ENCODE data around the gene USP30.
"Not testable (repeated sequence)": the region's sequence is repeated elsewhere in the genome, so short reads cannot be mapped to it uniquely, and the experiment has no call there.

The USP30 gene

DNA sequence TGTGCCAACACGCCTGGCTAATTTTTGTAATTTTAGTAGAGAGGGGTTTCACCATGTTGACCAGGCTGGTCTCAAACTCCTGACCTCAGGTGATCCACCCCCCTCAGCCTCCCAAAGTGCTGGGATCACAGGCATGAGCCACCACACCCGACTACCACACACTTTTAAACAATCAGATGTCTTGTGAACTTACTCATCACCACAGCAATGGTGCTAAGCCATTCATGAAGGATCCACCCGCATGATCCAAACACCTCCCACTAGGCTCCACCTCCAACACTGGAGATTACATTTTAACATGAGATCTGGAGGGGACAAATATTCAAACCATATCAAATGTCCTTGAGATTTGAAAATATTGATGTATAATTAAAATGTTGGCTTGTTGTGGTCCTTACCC lies 23.8 kb upstream of the USP30 start:
- not testable (repeated sequence) for H3K4me3 ChIP-seq (ENCODE audit: low read depth in 1 of 2, low read length in 2 of 2); H3K36me3 ChIP-seq (ENCODE audit: insufficient read depth, low read length); H3K9ac ChIP-seq (ENCODE audit: low read length); H3K9me3 ChIP-seq (ENCODE audit: low read length); H3K27ac ChIP-seq (ENCODE audit: low read depth, low read length); H3K4me1 ChIP-seq (ENCODE audit: insufficient read depth, low read length); H3K27me3 ChIP-seq (ENCODE audit: control insufficient read depth in 1 of 2, insufficient read depth in 2 of 2, low read length in 2 of 2)

- Histone ChIP-seq H3K27me3 (ENCODE audit: control insufficient read depth in 1 of 2, insufficient read depth in 2 of 2, low read length in 2 of 2) (no peaks in the 10 kb centered on the region), H3K9me3 (ENCODE audit: low read length) (no peaks in the 10 kb centered on the region), H3K9ac (ENCODE audit: low read length) (no peak overlapping the region), H3K27ac (ENCODE audit: low read depth, low read length) (no peak overlapping the region), H3K36me3 (ENCODE audit: insufficient read depth, low read length) (no peaks in the 10 kb centered on the region), H3K4me3 (ENCODE audit: low read depth in 1 of 2, low read length in 2 of 2) (no peak overlapping the region), H3K4me1 (ENCODE audit: insufficient read depth, low read length) (no peaks in the 10 kb centered on the region)
Observed at GRCh38 chr12:109029411-109029810, 23.0 kb upstream of the USP30 start.

GRCh38 chr12:109033239-109034196 lies 18.9 kb upstream of the USP30 start:
- Histone ChIP-seq H3K4me3 (ENCODE audit: low read depth in 1 of 2, low read length in 2 of 2) (no peak overlapping the region), H3K36me3 (ENCODE audit: insufficient read depth, low read length) (no peaks in the 10 kb centered on the region), H3K9me3 (ENCODE audit: low read length) (no peaks in the 10 kb centered on the region), H3K27ac (ENCODE audit: low read depth, low read length) (no peak overlapping the region), H3K27me3 (ENCODE audit: control insufficient read depth in 1 of 2, insufficient read depth in 2 of 2, low read length in 2 of 2) (no peaks in the 10 kb centered on the region), H3K9ac (ENCODE audit: low read length) (no peak overlapping the region), H3K4me1 (ENCODE audit: insufficient read depth, low read length) (no peaks in the 10 kb centered on the region)

GRCh38 chr12:109036975-109037374 lies 15.4 kb upstream of the USP30 start:
- Histone ChIP-seq H3K9ac (ENCODE audit: low read length) (no peak overlapping the region), H3K4me1 (ENCODE audit: insufficient read depth, low read length) (no peaks in the 10 kb centered on the region), H3K4me3 (ENCODE audit: low read depth in 1 of 2, low read length in 2 of 2) (no peak overlapping the region)

DNA sequence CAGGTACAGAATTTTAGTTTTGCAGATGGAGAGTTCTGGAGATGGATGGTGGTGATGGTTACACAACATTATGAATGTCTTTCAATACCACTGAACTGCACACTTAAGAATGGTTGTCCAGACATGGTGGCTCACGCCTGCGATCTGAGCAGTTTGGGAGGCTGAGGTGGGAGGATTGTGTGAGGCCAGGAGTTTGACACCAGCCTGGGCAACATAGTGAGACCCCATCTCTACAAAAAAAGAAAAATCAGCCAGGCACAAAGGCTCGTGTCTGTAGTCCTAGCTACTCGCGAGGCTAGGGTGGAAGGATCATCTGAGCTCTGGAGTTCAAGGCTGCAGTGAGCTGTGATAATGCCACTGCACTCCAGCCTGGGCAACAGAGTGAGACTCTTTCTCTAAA lies 8.1 kb upstream of the USP30 start:
- Histone ChIP-seq H3K36me3 (ENCODE audit: insufficient read depth, low read length) (no peaks in the 10 kb centered on the region), H3K4me1 (ENCODE audit: insufficient read depth, low read length) (no peaks in the 10 kb centered on the region), H3K9ac (ENCODE audit: low read length) (no peak overlapping the region), H3K4me3 (ENCODE audit: low read depth in 1 of 2, low read length in 2 of 2) (no peak overlapping the region), H3K27me3 (ENCODE audit: control insufficient read depth in 1 of 2, insufficient read depth in 2 of 2, low read length in 2 of 2) (peaks cover 0 to 5% of the 10 kb centered on the region in 2 donors), H3K27ac (ENCODE audit: low read depth, low read length) (no peak overlapping the region), H3K9me3 (ENCODE audit: low read length) (no peaks in the 10 kb centered on the region)

More at GRCh38 chr12:109036975-109037374, 15.4 kb upstream of the USP30 start:
- Histone ChIP-seq H3K27me3 (ENCODE audit: control insufficient read depth in 1 of 2, insufficient read depth in 2 of 2, low read length in 2 of 2) (no peaks in the 10 kb centered on the region), H3K27ac (ENCODE audit: low read depth, low read length) (no peak overlapping the region), H3K9me3 (ENCODE audit: low read length) (no peaks in the 10 kb centered on the region), H3K36me3 (ENCODE audit: insufficient read depth, low read length) (no peaks in the 10 kb centered on the region)

DNA sequence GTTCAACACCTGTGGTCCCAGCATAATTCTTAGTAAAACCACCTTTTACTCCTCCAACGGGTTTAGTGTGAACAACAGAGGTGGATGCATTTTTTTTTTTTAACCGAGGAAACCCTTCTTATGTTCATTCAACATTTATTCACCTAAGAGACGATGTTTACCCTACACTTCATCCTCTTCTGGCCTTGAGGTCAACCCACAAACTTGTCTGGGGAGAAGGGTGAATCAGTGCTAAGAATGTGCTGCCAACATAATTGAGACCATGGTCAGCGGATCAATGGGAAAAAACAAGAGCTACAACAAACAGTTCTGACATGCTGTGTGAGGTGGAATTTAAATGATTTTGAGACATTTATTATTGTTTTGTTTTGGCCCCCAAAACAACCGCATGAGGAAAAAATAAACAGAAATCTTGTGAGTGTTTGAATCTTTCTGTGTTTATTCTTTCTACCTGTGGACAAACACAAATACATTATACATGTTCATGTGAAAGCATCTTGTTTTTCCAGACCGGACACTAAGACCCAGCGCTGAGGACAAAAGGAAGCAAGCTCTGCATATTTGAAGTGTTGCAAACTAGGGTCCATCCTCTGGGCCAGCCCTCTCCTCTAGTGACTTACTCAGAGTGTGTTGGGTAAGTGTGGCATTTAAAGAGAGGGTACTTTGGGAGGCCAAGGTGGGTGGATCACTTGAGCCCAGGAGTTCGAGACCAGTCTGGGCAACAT lies 5.1 kb upstream of the USP30 start:
- Histone ChIP-seq H3K36me3 (ENCODE audit: insufficient read depth, low read length) (no peaks in the 10 kb centered on the region), H3K27me3 (ENCODE audit: control insufficient read depth in 1 of 2, insufficient read depth in 2 of 2, low read length in 2 of 2) (peaks cover 0 to 5% of the 10 kb centered on the region in 2 donors), H3K27ac (ENCODE audit: low read depth, low read length) (no peak overlapping the region), H3K4me3 (ENCODE audit: low read depth in 1 of 2, low read length in 2 of 2) (no peak overlapping the region), H3K4me1 (ENCODE audit: insufficient read depth, low read length) (no peaks in the 10 kb centered on the region), H3K9me3 (ENCODE audit: low read length) (no peaks in the 10 kb centered on the region), H3K9ac (ENCODE audit: low read length) (no peak overlapping the region)

DNA sequence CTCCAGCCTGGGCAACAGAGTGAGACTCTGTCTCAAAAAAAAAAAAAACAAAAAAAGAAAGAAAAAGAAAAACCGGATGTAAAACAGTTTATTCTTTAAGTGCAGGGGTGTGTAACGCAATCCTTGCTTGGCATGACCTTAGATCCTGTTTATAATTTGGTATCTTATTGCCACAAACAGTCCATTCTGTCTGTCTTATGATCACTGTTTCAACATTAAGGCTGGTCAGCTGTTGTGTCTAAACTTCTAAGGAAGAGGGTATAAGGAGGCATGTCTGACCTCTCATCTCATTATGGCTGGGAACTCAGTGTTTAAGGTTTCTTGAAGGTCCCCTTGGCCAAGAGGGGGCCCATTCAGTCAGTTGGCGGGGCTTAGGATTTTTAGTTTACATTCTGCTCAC lies 3.7 kb upstream of the USP30 start:
- not testable (repeated sequence) for H3K4me3 ChIP-seq (ENCODE audit: low read depth in 1 of 2, low read length in 2 of 2); H3K9ac ChIP-seq (ENCODE audit: low read length); H3K27ac ChIP-seq (ENCODE audit: low read depth, low read length); H3K4me1 ChIP-seq (ENCODE audit: insufficient read depth, low read length); H3K9me3 ChIP-seq (ENCODE audit: low read length); H3K27me3 ChIP-seq (ENCODE audit: control insufficient read depth in 1 of 2, insufficient read depth in 2 of 2, low read length in 2 of 2); H3K36me3 ChIP-seq (ENCODE audit: insufficient read depth, low read length)

- H3K9me3 ChIP-seq (ENCODE audit: low read length); H3K27ac ChIP-seq (ENCODE audit: low read depth, low read length); H3K27me3 ChIP-seq (ENCODE audit: control insufficient read depth in 1 of 2, insufficient read depth in 2 of 2, low read length in 2 of 2); H3K9ac ChIP-seq (ENCODE audit: low read length); H3K36me3 ChIP-seq (ENCODE audit: insufficient read depth, low read length); H3K4me3 ChIP-seq (ENCODE audit: low read depth in 1 of 2, low read length in 2 of 2): not testable (repeated sequence)
- H3K4me1 ChIP-seq (ENCODE audit: insufficient read depth, low read length): peaks cover 13% of the 10 kb centered on the region
Observed at GRCh38 chr12:109049794-109050193, 2.6 kb upstream of the USP30 start.

DNA sequence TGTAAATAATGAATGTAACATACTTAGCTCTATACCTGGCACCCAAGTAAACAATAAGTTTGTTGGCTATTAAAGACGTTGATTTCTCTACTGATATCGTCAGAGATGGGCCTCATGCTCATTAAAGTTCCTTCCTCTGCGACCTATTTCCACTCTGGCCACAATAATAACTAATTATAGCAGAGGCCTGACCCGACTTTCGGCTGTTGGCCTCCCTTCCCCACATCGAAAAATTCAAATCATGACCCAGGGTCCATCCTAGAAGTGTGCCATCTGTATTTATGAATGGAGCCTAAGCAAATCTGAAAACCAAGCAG lies 321 bp upstream of the USP30 start:
- Histone ChIP-seq H3K27ac (ENCODE audit: low read depth, low read length) (peak overlapping the region; percentile 79), H3K4me3 (ENCODE audit: low read depth in 1 of 2, low read length in 2 of 2) (peak overlapping the region; percentile 59 to 93), H3K27me3 (ENCODE audit: control insufficient read depth in 1 of 2, insufficient read depth in 2 of 2, low read length in 2 of 2) (no peaks in the 10 kb centered on the region), H3K36me3 (ENCODE audit: insufficient read depth, low read length) (peaks cover 2% of the 10 kb centered on the region), H3K9ac (ENCODE audit: low read length) (no peak overlapping the region), H3K9me3 (ENCODE audit: low read length) (no peaks in the 10 kb centered on the region), H3K4me1 (ENCODE audit: insufficient read depth, low read length) (peaks cover 13% of the 10 kb centered on the region)

DNA sequence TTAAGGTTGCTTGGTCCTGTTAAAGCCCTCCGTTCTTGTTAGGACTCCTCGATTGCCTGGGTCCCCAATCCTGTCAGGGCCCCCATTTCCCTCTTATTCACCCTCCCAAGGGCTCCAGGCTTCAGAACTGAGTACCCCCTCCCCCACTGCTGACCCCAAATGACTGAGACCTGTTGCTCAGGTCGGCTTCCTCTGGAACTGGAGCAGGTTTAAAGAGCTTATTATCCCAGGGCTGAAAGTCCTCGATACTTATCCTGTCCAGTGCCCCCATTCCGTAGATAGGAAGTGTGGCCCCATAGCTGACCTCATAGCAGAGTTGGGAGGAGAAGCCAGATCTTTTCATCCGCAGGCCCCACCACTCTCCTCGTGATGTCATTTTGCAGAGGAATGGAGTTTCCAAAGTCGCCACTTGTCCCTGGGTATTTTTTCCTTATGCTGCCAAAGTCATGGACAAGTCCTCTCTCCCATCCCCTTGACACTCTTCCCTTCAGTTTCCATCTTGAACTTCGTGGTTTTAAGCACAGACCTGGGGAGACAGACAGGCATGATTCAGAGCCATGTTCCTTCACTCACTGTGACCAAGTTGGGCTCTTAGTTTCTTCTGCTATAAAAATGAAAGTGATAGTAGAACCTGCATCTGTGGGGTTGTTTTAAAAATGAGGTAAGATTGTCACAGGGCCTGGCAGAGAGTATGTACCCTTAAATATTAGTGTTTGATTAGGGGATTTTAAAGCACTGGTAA lies 1.2 kb downstream of the USP30 start:
- Histone ChIP-seq H3K27ac (ENCODE audit: low read depth, low read length) (peak overlapping the region; percentile 79), H3K36me3 (ENCODE audit: insufficient read depth, low read length) (peaks cover 13% of the 10 kb centered on the region), H3K27me3 (ENCODE audit: control insufficient read depth in 1 of 2, insufficient read depth in 2 of 2, low read length in 2 of 2) (no peaks in the 10 kb centered on the region), H3K4me3 (ENCODE audit: low read depth in 1 of 2, low read length in 2 of 2) (peak overlapping the region; percentile 59 to 93), H3K9me3 (ENCODE audit: low read length) (no peaks in the 10 kb centered on the region), H3K9ac (ENCODE audit: low read length) (peak overlapping the region; percentile 84), H3K4me1 (ENCODE audit: insufficient read depth, low read length) (peaks cover 13% of the 10 kb centered on the region)

DNA sequence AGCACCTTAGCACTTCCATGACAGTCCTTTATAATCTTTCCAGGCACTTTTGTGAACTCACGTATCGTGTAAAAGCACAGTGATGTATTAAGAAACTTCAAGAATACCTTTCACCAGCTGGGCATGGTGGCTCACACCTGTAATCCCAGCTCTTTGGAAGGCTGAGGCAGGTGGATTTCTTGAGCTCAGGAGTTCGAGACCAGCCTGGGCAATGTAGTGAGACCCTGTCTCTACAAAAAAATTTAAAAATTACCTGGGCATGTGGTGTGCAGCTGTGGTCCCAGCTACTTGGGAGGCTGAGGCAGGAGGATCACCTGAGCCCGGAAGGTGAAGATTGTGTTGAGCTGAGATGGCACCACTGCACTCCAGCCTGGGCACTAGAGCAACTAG lies 1.7 kb downstream of the USP30 start:
- not testable (repeated sequence) for H3K27ac ChIP-seq (ENCODE audit: low read depth, low read length); H3K9ac ChIP-seq (ENCODE audit: low read length); H3K27me3 ChIP-seq (ENCODE audit: control insufficient read depth in 1 of 2, insufficient read depth in 2 of 2, low read length in 2 of 2); H3K9me3 ChIP-seq (ENCODE audit: low read length); H3K4me3 ChIP-seq (ENCODE audit: low read depth in 1 of 2, low read length in 2 of 2)
- peaks cover 13% of the 10 kb centered on the region for H3K36me3 ChIP-seq (ENCODE audit: insufficient read depth, low read length)
- H3K4me1 ChIP-seq (ENCODE audit: insufficient read depth, low read length): peaks cover 13% of the 10 kb centered on the region
